H9 (cell line): ENCODE data around the gene ATG7. TPM values are rescaled to one million over a fixed set of nuclear protein-coding genes. Genes with fewer than 3 reads are reported as not detected.

Experiments used
- DNase-seq: peaks from one replicate; pipeline ENCODE4 v3.0.0-alpha.2; 2017
- H2AFZ ChIP-seq: one replicate; pipeline ENCODE4 v1.6.1; 2013; ENCODE audit warnings: mild to moderate bottlenecking, low read length, control low read depth, moderate library complexity
- H2AK5ac ChIP-seq: 2 replicates; pipeline ENCODE4 v1.6.1; 2013; ENCODE audit warnings: low read length, control low read depth, mixed read lengths; ENCODE audit not compliant: insufficient read length
- H2BK120ac ChIP-seq: one replicate; pipeline ENCODE4 v1.6.1; 2013; ENCODE audit warnings: low read depth, mild to moderate bottlenecking, low read length, control low read depth, inconsistent platforms; ENCODE audit not compliant: poor library complexity, severe bottlenecking
- H2BK12ac ChIP-seq: 2 replicates; pipeline ENCODE4 v1.6.1; 2013; ENCODE audit warnings: low read length, control low read depth, mixed read lengths, low read depth; ENCODE audit not compliant: insufficient read length
- H2BK15ac ChIP-seq: 2 replicates; pipeline ENCODE4 v1.6.1; 2013; ENCODE audit warnings: low read depth, low read length, control low read depth
- H2BK20ac ChIP-seq: one replicate; pipeline ENCODE4 v1.6.1; 2013; ENCODE audit warnings: low read depth, mild to moderate bottlenecking, low read length, control low read depth, inconsistent platforms; ENCODE audit not compliant: poor library complexity, severe bottlenecking
- H2BK5ac ChIP-seq: 2 replicates; pipeline ENCODE4 v1.6.1; 2013; ENCODE audit warnings: low read length, control low read depth, mixed read lengths; ENCODE audit not compliant: insufficient read length
- H3K14ac ChIP-seq: 2 replicates; pipeline ENCODE4 v1.6.1; 2013; ENCODE audit warnings: low read length, control low read depth; ENCODE audit not compliant: insufficient read depth
- H3K18ac ChIP-seq: 2 replicates; pipeline ENCODE4 v1.6.1; 2013; ENCODE audit warnings: low read depth, mild to moderate bottlenecking, mixed read lengths, low read length, control low read depth; ENCODE audit not compliant: insufficient read length
- H3K23ac ChIP-seq: 2 replicates; pipeline ENCODE4 v1.6.1; 2013; ENCODE audit warnings: low read length, control low read depth, mixed read lengths, low read depth; ENCODE audit not compliant: insufficient read length
- H3K23me2 ChIP-seq: 2 replicates; pipeline ENCODE4 v1.6.1; 2013; ENCODE audit warnings: low read depth, mild to moderate bottlenecking, mixed read lengths, low read length, control low read depth; ENCODE audit not compliant: insufficient read length, poor library complexity, severe bottlenecking
- H3K27ac ChIP-seq: 2 replicates; pipeline ENCODE4 v1.5.1; 2013; ENCODE audit warnings: low read length, control low read depth, mixed read lengths, low read depth; ENCODE audit not compliant: insufficient read length
- H3K27me3 ChIP-seq: 2 replicates; pipeline ENCODE4 v1.6.1; 2013; ENCODE audit warnings: low read length, control low read depth, inconsistent platforms; ENCODE audit not compliant: insufficient read depth
- H3K4ac ChIP-seq: 2 replicates; pipeline ENCODE4 v1.6.1; 2013; ENCODE audit warnings: low read depth, mild to moderate bottlenecking, control low read depth, inconsistent platforms, low read length, moderate library complexity
- H3K4me1 ChIP-seq: 2 replicates; pipeline ENCODE4 v1.6.1; 2013; ENCODE audit warnings: low read length, control low read depth, inconsistent platforms; ENCODE audit not compliant: insufficient read depth
- H3K4me2 ChIP-seq: 2 replicates; pipeline ENCODE4 v1.6.1; 2013; ENCODE audit warnings: low read length, control low read depth, mixed read lengths; ENCODE audit not compliant: insufficient read length, insufficient read depth
- H3K56ac ChIP-seq: 2 replicates; pipeline ENCODE4 v1.6.1; 2013; ENCODE audit warnings: low read depth, mild to moderate bottlenecking, mixed read lengths, low read length, control low read depth; ENCODE audit not compliant: insufficient read length
- H3K79me1 ChIP-seq: 2 replicates; pipeline ENCODE4 v1.6.1; 2013; ENCODE audit warnings: low read depth, mild to moderate bottlenecking, moderate library complexity, low read length, control low read depth, inconsistent platforms; ENCODE audit not compliant: insufficient read depth, poor library complexity, severe bottlenecking
- H3K79me2 ChIP-seq: 2 replicates; pipeline ENCODE4 v1.6.1; 2013; ENCODE audit warnings: low read length, control low read depth, inconsistent platforms; ENCODE audit not compliant: insufficient read depth
- H3K9ac ChIP-seq: 2 replicates; pipeline ENCODE4 v1.6.1; 2013; ENCODE audit warnings: low read length, control low read depth, mixed read lengths; ENCODE audit not compliant: insufficient read length; ENCODE audit errors: extremely low read depth
- H3K9me3 ChIP-seq: one replicate; pipeline ENCODE4 v1.6.1; 2013; ENCODE audit warnings: low read depth, low read length, inconsistent platforms; ENCODE audit not compliant: control insufficient read depth
- H3T11ph ChIP-seq: one replicate; pipeline ENCODE4 v1.6.1; 2013; ENCODE audit warnings: mild to moderate bottlenecking, low read length, control low read depth, inconsistent platforms
- H4K20me1 ChIP-seq: one replicate; pipeline ENCODE4 v1.6.1; 2013; ENCODE audit not compliant: control insufficient read depth, insufficient read length, insufficient read depth
- H4K5ac ChIP-seq: 2 replicates; pipeline ENCODE4 v1.6.1; 2013; ENCODE audit warnings: low read depth, mild to moderate bottlenecking, mixed read lengths, low read length, control low read depth; ENCODE audit not compliant: insufficient read length
- H4K8ac ChIP-seq: replicated peaks from 2 replicates; pipeline ENCODE4 v1.6.1; 2013; ENCODE audit warnings: low read length, control low read depth, mixed read lengths, low read depth; ENCODE audit not compliant: insufficient read length
- H4K91ac ChIP-seq: 2 replicates; pipeline ENCODE4 v1.6.1; 2013; ENCODE audit warnings: low read depth, mild to moderate bottlenecking, moderate library complexity, mixed read lengths, low read length, control low read depth; ENCODE audit not compliant: insufficient read length
- H3K27ac Mint-ChIP-seq, 3 experiments: 2 replicates in 2 of 3; 3 replicates in 1 of 3; pipeline ENCODE4 v1.8.0; 2020 to 2021; ENCODE audit warnings: mixed read lengths in 3 of 3, mild to moderate bottlenecking in 1 of 3, moderate library complexity in 1 of 3
- H3K27me3 Mint-ChIP-seq: 2 replicates; pipeline ENCODE4 v1.8.0; 2021; ENCODE audit warnings: low read depth, mild to moderate bottlenecking, moderate library complexity, mixed read lengths
- H3K36me3 Mint-ChIP-seq, 3 experiments: 2 replicates in 2 of 3; 3 replicates in 1 of 3; pipeline ENCODE4 v1.8.0; 2020 to 2021; ENCODE audit warnings: low read depth in 3 of 3, mixed read lengths in 3 of 3; ENCODE audit not compliant: insufficient read depth in 1 of 3
- H3K4me1 Mint-ChIP-seq, 2 experiments: 2 replicates each; pipeline ENCODE4 v1.8.0; 2020; ENCODE audit warnings: mixed read lengths in 2 of 2
- H3K4me3 Mint-ChIP-seq, 2 experiments: 2 replicates in 1 of 2; 3 replicates in 1 of 2; pipeline ENCODE4 v1.8.0; 2020 to 2021; ENCODE audit warnings: mild to moderate bottlenecking in 2 of 2, mixed read lengths in 2 of 2, moderate library complexity in 1 of 2
- H3K9me3 Mint-ChIP-seq, 2 experiments: 2 replicates in 1 of 2; 3 replicates in 1 of 2; pipeline ENCODE4 v1.8.0; 2020; ENCODE audit warnings: mild to moderate bottlenecking in 2 of 2, mixed read lengths in 2 of 2, moderate library complexity in 1 of 2
- CTCF ChIP-seq: fragments of 200-600 bp; sonication (generic); conservative IDR thresholded peaks from 3 replicates; pipeline ENCODE4 v1.8.0; 2021; ENCODE audit warnings: antibody characterized with exemption, mild to moderate bottlenecking
- WGBS: extraction: QIAGEN DNeasy Blood & Tissue Kit; methylation state at CpG from one replicate; pipeline ENCODE4 v1.1.7; 2013; ENCODE audit warnings: missing lambda C conversion rate, low lambda C conversion rate, mixed read lengths; ENCODE audit not compliant: insufficient read length; ENCODE audit errors: extremely low coverage; 5-methylcytosine and 5-hydroxymethylcytosine counted together
- total RNA-seq: library from RNA; stranded (reverse); gene quantifications from 2 replicates; pipeline ENCODE4 v1.2.1, GENCODE V29; 2021

The ATG7 gene
- total RNA-seq, 1 experiment from 2014 or later, result 17.9 TPM

GRCh38 chr3:11567516-11568467, 295.6 kb downstream of the ATG7 start:
- Histone ChIP-seq H3K27ac (no peak overlapping the region), H3K4me1 (no peaks in the 10 kb centered on the region)
- no CpG with 5 or more reads among the region's 27 CpGs for WGBS

More at GRCh38 chr3:11567516-11568467, 295.6 kb downstream of the ATG7 start:
- Histone ChIP-seq H4K20me1 (peaks cover 2% of the 10 kb centered on the region), H3K18ac (no peak overlapping the region), H4K91ac (no peak overlapping the region), H4K8ac (no peak overlapping the region), H3K79me2 (no peaks in the 10 kb centered on the region; the same call in 1 of the 2 replicates), H3K56ac (no peak overlapping the region), H3K9ac (no peak overlapping the region), H2BK5ac (no peak overlapping the region), H3K4me2 (no peak overlapping the region), H3K23ac (no peak overlapping the region), H3K4ac (no peak overlapping the region), H2BK20ac (no peak overlapping the region), H3K23me2 (no peaks in the 10 kb centered on the region), H3K9me3 (no peaks in the 10 kb centered on the region), H2BK120ac (no peak overlapping the region), H4K5ac (no peak overlapping the region), H2BK12ac (no peak overlapping the region), H3K27me3 (no peaks in the 10 kb centered on the region), H3T11ph (no peak overlapping the region), H2BK15ac (no peak overlapping the region), H3K79me1 (peaks cover 3% of the 10 kb centered on the region), H2AFZ (no peak overlapping the region), H2AK5ac (no peak overlapping the region), H3K14ac (no peak overlapping the region)
- Mint-ChIP-seq H3K27ac (peak overlapping the region in 2 of 3 experiments; percentile 42 to 77; a peak in 4 of 7 replicates), H3K9me3 (no peaks in the 10 kb centered on the region), H3K4me3 (no peak overlapping the region), H3K36me3 (peaks cover 9 to 25% (median 21%) of the 10 kb centered on the region in 3 experiments; a peak in 6 of 7 replicates), H3K4me1 (0 out of 4 replicates have a peak, but pooled peaks cover 0 to 5% of the 10 kb centered on the region in 2 experiments), H3K27me3 (peaks cover 1% of the 10 kb centered on the region; the same call in 1 of the 2 replicates)
- DNase-seq, result no peak
- TF ChIP-seq CTCF, result no peak
